Activated CD8-positive, alpha-beta memory T cell treated with anti-CD3 and anti-CD28 coated beads, Interleukin-2, amount 50 U/mL, for 1 hour (primary cell): Measurements from ENCODE around the gene YDJC.
"Not testable (repeated sequence)": the region's sequence is repeated elsewhere in the genome, so short reads cannot be mapped to it uniquely, and the experiment has no call there.

Experiments used
- DNase-seq: peaks from one replicate; pipeline ENCODE4 v3.0.0-alpha.2; 2020; ENCODE audit errors: extremely low read depth

The YDJC gene

GRCh38 chr22:21605887-21606564 is 23.8 kb downstream of the YDJC start:
- no peak for DNase-seq

DNA sequence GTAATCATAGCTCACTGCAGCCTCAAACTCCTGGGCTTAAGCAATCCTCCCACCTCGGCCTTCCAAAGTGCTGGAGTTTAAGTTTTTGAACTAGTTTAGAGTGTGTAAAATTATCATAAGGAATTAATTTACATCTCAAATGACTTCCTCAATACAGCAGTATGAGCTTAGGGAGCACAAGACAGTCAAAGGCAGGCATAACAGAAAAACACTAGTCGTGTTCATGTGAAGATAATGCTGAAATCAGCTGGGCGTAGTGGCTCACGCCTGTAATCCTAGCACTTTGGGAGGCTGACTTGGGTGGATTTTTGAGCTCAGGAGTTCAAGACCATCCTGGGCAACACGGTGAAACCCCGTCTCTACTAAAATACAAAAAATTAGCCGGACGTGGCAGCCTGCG is 25.8 kb downstream of the YDJC start:
- no peak for DNase-seq

DNA sequence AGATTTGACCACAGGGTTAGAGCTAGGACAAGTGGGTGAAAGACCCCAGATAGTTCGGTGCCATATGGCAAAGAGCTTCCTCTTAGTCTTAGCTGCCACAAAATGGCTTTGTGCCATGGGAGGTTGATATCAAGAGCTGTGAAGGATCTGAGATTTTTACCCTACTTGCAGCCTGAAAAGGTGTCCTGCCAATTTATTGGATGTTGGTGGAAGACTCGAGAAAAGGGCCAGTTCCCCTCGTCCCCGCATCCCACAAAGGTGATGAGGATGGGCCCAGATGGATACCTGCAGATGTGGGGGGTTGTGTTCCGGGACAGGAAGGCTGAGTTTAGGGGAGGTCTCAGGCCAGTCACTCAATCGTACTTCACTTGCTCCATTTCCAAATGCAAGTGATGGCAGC is 27.2 kb downstream of the YDJC start:
- DNase-seq, result no peak

DNA sequence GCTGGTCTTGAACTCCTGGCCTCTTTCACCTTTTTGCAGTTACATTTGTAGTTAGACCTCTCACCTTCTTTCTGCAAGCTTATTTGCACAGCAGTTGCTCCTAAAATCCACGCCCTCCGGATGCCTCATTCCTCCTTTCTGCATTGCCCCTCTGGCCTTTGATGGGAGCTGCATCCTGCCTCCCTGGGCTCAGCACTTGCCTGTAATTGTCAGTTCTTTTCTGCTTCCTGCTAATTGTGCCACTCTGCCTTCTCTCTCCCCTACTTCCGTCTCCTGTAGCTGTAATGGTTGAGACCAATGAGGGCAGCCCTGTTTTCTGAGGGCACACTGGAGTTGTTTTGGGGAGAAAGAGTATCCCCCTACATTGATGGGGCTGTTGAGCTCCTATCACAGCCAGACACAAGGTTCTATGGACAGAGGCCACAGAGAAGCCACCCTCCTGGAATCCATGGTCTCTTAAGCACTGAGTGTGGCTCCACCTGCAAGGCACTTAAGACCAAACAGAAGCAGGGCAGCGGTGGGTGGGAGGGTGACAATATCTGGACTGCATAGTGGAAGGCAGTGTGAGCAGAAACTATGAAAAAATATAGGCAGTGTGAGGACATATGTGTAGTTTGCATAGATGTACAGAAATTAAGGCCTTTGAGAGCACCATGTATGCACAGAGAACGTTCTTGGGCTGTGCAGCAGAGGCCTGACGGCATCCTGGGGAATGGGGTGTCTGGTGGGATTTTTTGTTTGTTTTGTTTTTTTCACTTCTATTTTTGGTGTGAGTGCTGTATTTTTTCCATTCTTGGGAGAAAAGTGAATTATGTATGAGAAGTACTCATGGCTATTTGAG is 30.5 kb downstream of the YDJC start:
- DNase-seq, result no peak

DNA sequence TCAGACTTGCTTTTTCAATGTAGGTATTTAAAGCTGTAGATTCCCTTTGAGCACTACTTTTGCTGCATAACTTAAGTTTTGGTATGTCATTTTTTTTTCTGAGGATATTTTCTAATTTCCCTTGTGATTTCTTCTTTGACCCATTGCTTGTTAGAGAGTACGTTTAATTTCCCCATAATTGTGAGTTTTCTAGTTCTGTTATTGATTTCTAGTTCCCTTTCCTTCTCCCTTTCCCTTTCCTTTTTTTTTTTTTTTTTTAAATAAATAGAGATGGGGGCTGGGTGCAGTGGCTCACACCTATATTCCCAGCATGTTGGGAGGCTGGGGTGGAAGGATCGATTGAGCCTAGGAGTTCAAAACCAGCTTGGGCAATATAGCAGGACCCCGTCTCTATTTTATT is 31.5 kb downstream of the YDJC start:
- DNase-seq, result no peak

DNA sequence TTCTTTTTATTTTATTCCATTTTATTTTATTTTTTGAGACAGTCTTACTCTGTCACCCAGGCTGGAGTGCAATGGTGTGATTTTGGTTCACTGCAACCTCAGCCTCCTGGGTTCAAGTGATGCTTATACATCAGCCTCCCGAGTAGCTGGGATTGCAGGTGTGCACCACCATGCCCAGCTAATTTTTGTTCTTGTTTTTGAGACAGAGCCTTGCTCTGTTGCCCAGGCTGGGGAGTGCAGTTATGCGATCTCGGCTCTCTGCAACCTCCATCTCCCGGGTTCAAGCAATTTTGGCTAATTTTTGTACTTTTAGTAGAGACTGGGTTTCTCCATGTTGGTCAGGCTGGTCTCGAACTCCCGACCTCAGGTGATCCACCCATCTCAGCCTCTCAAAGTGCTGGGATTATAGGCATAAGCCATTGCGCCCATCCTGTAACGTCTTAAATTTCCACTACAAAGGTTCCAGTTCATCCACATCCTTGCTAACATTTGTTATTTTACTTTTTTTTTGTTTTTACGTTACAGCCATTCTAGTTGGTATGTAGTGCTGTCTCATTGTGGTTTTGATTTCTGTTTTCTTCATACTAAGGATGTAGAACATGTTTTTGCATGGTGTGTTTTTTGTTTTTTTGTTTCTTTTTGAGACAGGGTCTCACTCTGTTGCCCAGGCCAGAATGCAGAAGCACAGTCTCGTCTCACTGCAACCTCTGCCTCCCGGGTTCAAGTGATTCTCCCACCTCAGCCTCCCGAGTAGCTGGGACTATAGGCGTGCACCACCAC is 33.3 kb downstream of the YDJC start:
- DNase-seq, result not testable (repeated sequence)

DNA sequence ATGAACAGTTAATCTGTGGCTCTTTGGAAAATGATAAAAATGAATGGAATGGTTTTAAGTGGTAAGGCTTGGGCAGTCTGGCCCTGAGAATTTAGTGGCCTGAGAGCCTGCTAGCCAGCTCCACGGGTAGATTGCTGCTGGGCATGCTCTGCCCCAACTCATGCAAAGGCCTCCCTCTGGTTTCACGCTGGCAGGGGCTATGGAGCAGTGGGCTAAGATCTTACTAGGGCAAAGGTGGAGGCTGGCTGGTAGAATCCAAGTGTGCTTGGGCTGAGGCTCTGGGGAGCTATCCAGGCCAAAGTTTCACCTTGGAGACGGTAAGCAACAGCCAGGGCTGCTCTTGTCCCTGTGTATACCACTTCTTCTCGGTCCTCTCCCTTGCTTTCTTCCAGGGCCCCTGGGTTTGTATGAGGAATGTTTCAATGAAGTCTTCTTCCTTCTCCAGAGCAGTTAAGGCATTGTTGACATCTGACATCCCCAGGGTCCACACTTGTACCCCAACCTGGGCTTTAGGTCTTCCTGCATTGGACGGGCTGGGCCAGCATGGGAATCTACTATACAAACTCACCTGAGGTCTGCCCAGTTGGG is 34.9 kb downstream of the YDJC start:
- no peak for DNase-seq

DNA sequence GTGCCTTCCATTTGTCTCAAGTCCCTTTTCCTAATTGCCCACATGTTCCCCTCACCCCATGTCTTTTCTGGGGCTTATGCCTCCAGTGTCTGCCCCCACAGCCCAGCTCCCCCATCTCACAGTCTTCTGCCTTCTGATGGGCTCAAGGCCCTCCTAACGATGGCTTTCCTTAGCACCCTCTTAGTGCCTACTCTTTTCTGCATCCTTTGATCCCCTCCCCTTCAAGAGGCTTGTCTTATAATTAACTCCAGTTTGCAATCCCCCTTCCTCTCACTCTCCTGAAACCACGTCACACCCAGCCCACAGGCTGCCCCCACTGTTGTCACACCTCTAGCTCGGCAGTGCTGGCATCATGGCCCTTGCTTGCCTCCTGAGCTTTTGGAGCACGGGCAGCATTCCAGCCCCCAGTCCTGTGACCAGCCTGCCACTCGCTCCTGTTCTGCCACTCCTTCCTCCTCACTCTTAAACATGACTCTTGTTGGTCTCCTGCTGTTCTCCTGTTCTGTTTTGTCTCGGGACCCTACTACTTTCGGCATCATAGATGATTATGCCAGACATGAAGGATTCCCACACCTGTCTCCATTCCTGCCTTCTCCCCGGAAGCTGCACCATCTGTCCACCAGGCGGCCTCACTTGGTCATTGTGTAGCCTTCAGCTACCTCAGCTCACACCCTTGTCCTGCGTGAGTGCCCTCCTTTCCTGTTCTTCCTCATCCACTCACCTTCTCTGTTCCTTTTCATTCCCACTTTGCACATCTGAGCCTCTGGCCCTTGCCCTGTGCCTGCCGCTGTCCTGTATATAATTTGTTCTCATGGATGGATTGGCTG is 36.2 kb downstream of the YDJC start:
- DNase-seq, result no peak

DNA sequence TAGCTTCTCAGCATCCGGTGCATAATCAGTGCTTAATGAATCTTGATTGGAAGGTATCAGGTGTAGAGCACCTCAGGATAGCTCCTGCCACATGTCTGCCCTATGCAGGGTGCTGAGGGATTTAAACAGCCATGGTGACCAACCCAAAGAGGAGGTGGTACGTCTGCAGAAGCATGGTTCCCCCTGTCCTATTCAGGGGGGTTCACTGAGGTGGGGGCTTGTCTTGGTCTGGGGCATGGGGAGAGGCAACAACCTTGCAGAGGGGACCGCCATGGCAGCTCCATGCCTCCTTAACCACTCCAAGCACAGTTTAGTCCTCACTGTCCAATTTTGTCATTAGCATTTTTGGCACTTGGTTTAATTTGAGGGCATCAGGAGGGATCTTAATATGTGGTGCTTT is 37.4 kb downstream of the YDJC start:
- DNase-seq, result no peak

DNA sequence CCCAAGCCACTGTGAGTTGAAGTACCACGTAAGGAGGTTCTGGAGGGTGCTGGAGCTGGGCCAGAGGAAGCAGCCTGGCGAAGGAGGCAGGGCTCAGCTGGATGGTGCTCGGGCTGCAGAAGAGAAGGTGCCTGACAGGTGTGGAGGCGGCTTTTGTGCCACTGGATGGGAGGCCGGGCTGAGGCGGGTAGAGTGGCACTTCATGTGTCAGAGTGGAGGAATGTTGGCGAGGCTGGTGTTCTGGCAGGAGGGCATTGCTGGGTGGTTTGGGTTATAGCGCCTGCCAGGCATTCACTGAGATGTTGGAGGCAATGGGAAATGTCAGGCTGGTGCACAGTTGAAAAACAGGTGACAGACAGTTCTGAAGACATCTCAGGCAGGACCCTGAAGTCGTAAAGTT is 38.1 kb downstream of the YDJC start:
- no peak for DNase-seq

DNA sequence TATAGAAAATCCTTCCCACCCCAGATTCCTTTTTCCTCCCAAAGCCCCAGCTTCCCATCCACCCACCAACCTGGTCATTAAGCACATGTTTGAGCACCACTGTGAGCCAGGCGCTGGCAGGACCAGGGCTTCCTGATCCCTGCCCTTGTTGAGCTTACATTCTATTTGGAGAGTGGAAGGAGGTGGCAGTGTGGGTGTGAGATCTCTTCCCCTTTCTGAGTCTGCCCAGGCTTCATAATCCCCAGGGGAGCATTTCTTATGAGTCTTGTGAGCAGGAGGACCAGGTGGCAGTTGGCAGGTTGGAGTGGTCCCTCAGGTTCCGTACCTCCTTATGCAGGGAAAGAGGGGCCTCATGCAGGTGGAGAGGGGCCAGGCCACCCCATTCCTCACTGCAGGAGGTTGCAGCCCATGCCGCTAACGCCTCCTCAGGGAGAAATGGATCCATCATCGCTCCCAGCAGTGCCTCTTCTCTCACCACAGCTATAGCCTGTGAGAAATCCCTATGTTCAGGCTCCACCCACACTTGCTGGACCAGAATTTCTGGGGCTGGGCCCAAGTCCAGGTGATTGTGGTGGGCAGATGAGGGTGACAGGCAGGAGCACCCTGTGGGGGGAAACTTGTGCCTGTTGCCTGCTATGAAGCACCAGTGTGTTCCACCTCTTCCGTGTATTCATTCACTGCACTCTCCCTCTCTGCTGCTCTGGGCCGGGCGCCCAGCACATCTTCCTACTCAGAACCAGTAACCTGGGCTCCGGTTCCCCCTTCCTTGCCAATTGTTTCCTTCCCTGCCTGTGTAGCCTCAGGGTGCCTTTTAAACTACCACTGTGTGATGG is 38.8 kb downstream of the YDJC start:
- DNase-seq, result no peak

DNA sequence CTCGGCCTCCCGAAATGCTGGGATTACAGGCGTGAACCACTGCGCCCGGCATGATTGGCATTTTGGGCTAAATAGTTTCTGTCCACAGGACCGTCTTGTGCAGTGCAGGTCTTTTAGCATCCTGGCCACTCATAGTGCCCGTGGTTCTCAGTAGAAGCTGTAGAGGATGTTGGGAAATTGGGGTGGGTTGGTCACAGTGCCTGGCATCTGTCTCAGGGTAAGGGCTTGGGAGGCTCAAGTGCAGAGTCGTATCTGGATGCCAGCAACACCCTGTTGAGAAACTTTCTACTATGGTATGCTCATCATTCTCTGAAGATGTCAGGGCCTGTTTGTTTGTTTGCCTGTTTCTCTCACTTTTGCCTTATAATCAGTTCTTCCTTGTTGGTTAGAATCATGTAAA is 40.4 kb downstream of the YDJC start:
- no peak for DNase-seq

- no peak for DNase-seq
Measured at GRCh38 chr22:21587803-21588611, 41.8 kb downstream of the YDJC start.

DNA sequence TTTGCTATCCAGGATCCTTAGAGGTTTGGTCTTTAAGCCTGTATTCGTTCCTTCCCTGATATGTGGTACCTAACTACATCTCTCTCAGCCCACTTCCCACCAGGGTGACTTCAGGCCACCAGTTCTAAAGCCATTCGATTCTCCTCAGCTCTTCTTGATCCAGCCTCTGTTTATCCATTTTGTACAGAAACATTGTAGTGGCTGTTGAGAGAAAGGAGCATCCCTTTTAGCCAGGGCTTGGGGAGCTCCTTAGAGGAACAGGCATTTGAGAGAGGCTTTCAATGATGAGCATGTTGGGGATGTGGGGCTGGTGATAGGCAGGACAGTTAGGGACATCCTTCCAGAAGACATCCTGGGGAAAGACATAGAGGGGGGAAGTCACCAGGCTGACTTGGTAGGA is 44.4 kb downstream of the YDJC start:
- no peak for DNase-seq

GRCh38 chr22:21582801-21583740 is 46.8 kb downstream of the YDJC start:
- no peak for DNase-seq

DNA sequence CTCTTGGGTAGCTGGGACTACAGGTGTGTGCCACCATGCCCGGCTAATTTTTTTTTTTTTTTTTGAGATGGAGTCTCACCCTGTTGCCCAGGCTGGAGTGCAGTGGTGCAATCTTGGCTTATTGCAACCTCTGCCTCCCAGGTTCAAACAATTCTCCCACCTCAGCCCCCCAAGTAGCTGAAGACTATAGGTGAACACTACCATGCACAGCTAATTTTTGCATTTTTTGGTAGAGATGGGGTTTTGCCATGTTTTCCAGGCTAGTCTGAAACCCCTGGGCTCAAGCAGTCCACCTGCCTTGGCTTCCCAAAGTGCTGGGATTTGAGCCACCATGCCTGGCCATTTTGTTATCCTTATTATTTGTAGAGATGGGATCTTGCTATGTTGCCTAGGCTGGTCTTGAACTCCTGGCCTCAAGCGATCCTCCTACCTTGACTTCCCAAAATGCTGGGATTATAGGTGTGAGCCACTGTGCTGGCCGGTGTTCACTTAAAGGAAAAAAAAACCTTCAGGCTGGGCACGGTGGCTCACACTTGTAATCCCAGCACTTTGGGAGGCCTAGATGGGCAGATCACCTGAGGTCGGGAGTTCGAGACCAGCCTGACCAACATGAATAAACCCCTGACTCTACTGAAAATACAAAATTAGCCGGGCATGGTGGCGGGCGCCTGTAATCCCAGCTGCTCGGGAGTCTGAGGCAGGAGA is 48.7 kb downstream of the YDJC start:
- DNase-seq, result not testable (repeated sequence)

DNA sequence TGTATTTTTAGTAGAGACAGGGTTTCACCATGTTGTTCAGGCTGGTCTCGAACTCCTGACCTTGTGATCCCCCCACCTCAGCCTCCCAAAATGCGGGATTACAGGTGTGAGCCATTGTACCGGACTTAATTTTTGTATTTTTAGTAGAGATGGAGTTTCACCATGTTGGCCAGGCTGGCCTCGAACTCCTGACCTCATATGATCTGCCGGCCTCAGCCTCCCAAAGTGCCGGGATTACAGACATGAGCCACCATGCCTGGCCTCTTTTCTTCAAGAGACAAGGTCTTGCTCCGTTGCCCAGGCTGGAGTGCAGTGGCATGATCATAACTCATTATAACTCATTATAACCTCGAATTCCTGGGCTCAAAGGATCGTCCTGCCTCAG is 49.2 kb downstream of the YDJC start:
- DNase-seq, result not testable (repeated sequence)

GRCh38 chr22:21579474-21579851 is 50.4 kb downstream of the YDJC start:
- no peak for DNase-seq
